H9 (cell line): ENCODE results near the gene TEX2. TPM values are rescaled to one million over a fixed set of nuclear protein-coding genes. Genes with fewer than 3 reads are reported as not detected.
A peak's percentile ranks its signal among the peaks of the same experiment; 100 is the strongest.
"Not testable (repeated sequence)": the region's sequence is repeated elsewhere in the genome, so short reads cannot be mapped to it uniquely, and the experiment has no call there.

ENCODE experiments used
- DNase-seq: peaks from one replicate; pipeline ENCODE4 v3.0.0-alpha.2; 2017
- H2AFZ ChIP-seq: one replicate; pipeline ENCODE4 v1.6.1; 2013; ENCODE audit warnings: mild to moderate bottlenecking, low read length, control low read depth, moderate library complexity
- H2AK5ac ChIP-seq: 2 replicates; pipeline ENCODE4 v1.6.1; 2013; ENCODE audit warnings: low read length, control low read depth, mixed read lengths; ENCODE audit not compliant: insufficient read length
- H2BK120ac ChIP-seq: one replicate; pipeline ENCODE4 v1.6.1; 2013; ENCODE audit warnings: low read depth, mild to moderate bottlenecking, low read length, control low read depth, inconsistent platforms; ENCODE audit not compliant: poor library complexity, severe bottlenecking
- H2BK12ac ChIP-seq: 2 replicates; pipeline ENCODE4 v1.6.1; 2013; ENCODE audit warnings: low read length, control low read depth, mixed read lengths, low read depth; ENCODE audit not compliant: insufficient read length
- H2BK15ac ChIP-seq: 2 replicates; pipeline ENCODE4 v1.6.1; 2013; ENCODE audit warnings: low read depth, low read length, control low read depth
- H2BK20ac ChIP-seq: one replicate; pipeline ENCODE4 v1.6.1; 2013; ENCODE audit warnings: low read depth, mild to moderate bottlenecking, low read length, control low read depth, inconsistent platforms; ENCODE audit not compliant: poor library complexity, severe bottlenecking
- H2BK5ac ChIP-seq: 2 replicates; pipeline ENCODE4 v1.6.1; 2013; ENCODE audit warnings: low read length, control low read depth, mixed read lengths; ENCODE audit not compliant: insufficient read length
- H3K14ac ChIP-seq: 2 replicates; pipeline ENCODE4 v1.6.1; 2013; ENCODE audit warnings: low read length, control low read depth; ENCODE audit not compliant: insufficient read depth
- H3K18ac ChIP-seq: 2 replicates; pipeline ENCODE4 v1.6.1; 2013; ENCODE audit warnings: low read depth, mild to moderate bottlenecking, mixed read lengths, low read length, control low read depth; ENCODE audit not compliant: insufficient read length
- H3K23ac ChIP-seq: 2 replicates; pipeline ENCODE4 v1.6.1; 2013; ENCODE audit warnings: low read length, control low read depth, mixed read lengths, low read depth; ENCODE audit not compliant: insufficient read length
- H3K23me2 ChIP-seq: 2 replicates; pipeline ENCODE4 v1.6.1; 2013; ENCODE audit warnings: low read depth, mild to moderate bottlenecking, mixed read lengths, low read length, control low read depth; ENCODE audit not compliant: insufficient read length, poor library complexity, severe bottlenecking
- H3K27ac ChIP-seq: 2 replicates; pipeline ENCODE4 v1.5.1; 2013; ENCODE audit warnings: low read length, control low read depth, mixed read lengths, low read depth; ENCODE audit not compliant: insufficient read length
- H3K27me3 ChIP-seq: 2 replicates; pipeline ENCODE4 v1.6.1; 2013; ENCODE audit warnings: low read length, control low read depth, inconsistent platforms; ENCODE audit not compliant: insufficient read depth
- H3K4ac ChIP-seq: 2 replicates; pipeline ENCODE4 v1.6.1; 2013; ENCODE audit warnings: low read depth, mild to moderate bottlenecking, control low read depth, inconsistent platforms, low read length, moderate library complexity
- H3K4me1 ChIP-seq: 2 replicates; pipeline ENCODE4 v1.6.1; 2013; ENCODE audit warnings: low read length, control low read depth, inconsistent platforms; ENCODE audit not compliant: insufficient read depth
- H3K4me2 ChIP-seq: 2 replicates; pipeline ENCODE4 v1.6.1; 2013; ENCODE audit warnings: low read length, control low read depth, mixed read lengths; ENCODE audit not compliant: insufficient read length, insufficient read depth
- H3K56ac ChIP-seq: 2 replicates; pipeline ENCODE4 v1.6.1; 2013; ENCODE audit warnings: low read depth, mild to moderate bottlenecking, mixed read lengths, low read length, control low read depth; ENCODE audit not compliant: insufficient read length
- H3K79me1 ChIP-seq: 2 replicates; pipeline ENCODE4 v1.6.1; 2013; ENCODE audit warnings: low read depth, mild to moderate bottlenecking, moderate library complexity, low read length, control low read depth, inconsistent platforms; ENCODE audit not compliant: insufficient read depth, poor library complexity, severe bottlenecking
- H3K79me2 ChIP-seq: 2 replicates; pipeline ENCODE4 v1.6.1; 2013; ENCODE audit warnings: low read length, control low read depth, inconsistent platforms; ENCODE audit not compliant: insufficient read depth
- H3K9ac ChIP-seq: 2 replicates; pipeline ENCODE4 v1.6.1; 2013; ENCODE audit warnings: low read length, control low read depth, mixed read lengths; ENCODE audit not compliant: insufficient read length; ENCODE audit errors: extremely low read depth
- H3K9me3 ChIP-seq: one replicate; pipeline ENCODE4 v1.6.1; 2013; ENCODE audit warnings: low read depth, low read length, inconsistent platforms; ENCODE audit not compliant: control insufficient read depth
- H3T11ph ChIP-seq: one replicate; pipeline ENCODE4 v1.6.1; 2013; ENCODE audit warnings: mild to moderate bottlenecking, low read length, control low read depth, inconsistent platforms
- H4K20me1 ChIP-seq: one replicate; pipeline ENCODE4 v1.6.1; 2013; ENCODE audit not compliant: control insufficient read depth, insufficient read length, insufficient read depth
- H4K5ac ChIP-seq: 2 replicates; pipeline ENCODE4 v1.6.1; 2013; ENCODE audit warnings: low read depth, mild to moderate bottlenecking, mixed read lengths, low read length, control low read depth; ENCODE audit not compliant: insufficient read length
- H4K8ac ChIP-seq: replicated peaks from 2 replicates; pipeline ENCODE4 v1.6.1; 2013; ENCODE audit warnings: low read length, control low read depth, mixed read lengths, low read depth; ENCODE audit not compliant: insufficient read length
- H4K91ac ChIP-seq: 2 replicates; pipeline ENCODE4 v1.6.1; 2013; ENCODE audit warnings: low read depth, mild to moderate bottlenecking, moderate library complexity, mixed read lengths, low read length, control low read depth; ENCODE audit not compliant: insufficient read length
- H3K27ac Mint-ChIP-seq, 3 experiments: 2 replicates in 2 of 3; 3 replicates in 1 of 3; pipeline ENCODE4 v1.8.0; 2020 to 2021; ENCODE audit warnings: mixed read lengths in 3 of 3, mild to moderate bottlenecking in 1 of 3, moderate library complexity in 1 of 3
- H3K27me3 Mint-ChIP-seq: 2 replicates; pipeline ENCODE4 v1.8.0; 2021; ENCODE audit warnings: low read depth, mild to moderate bottlenecking, moderate library complexity, mixed read lengths
- H3K36me3 Mint-ChIP-seq, 3 experiments: 2 replicates in 2 of 3; 3 replicates in 1 of 3; pipeline ENCODE4 v1.8.0; 2020 to 2021; ENCODE audit warnings: low read depth in 3 of 3, mixed read lengths in 3 of 3; ENCODE audit not compliant: insufficient read depth in 1 of 3
- H3K4me1 Mint-ChIP-seq, 2 experiments: 2 replicates each; pipeline ENCODE4 v1.8.0; 2020; ENCODE audit warnings: mixed read lengths in 2 of 2
- H3K4me3 Mint-ChIP-seq, 2 experiments: 2 replicates in 1 of 2; 3 replicates in 1 of 2; pipeline ENCODE4 v1.8.0; 2020 to 2021; ENCODE audit warnings: mild to moderate bottlenecking in 2 of 2, mixed read lengths in 2 of 2, moderate library complexity in 1 of 2
- H3K9me3 Mint-ChIP-seq, 2 experiments: 2 replicates in 1 of 2; 3 replicates in 1 of 2; pipeline ENCODE4 v1.8.0; 2020; ENCODE audit warnings: mild to moderate bottlenecking in 2 of 2, mixed read lengths in 2 of 2, moderate library complexity in 1 of 2
- CTCF ChIP-seq: fragments of 200-600 bp; sonication (generic); conservative IDR thresholded peaks from 3 replicates; pipeline ENCODE4 v1.8.0; 2021; ENCODE audit warnings: antibody characterized with exemption, mild to moderate bottlenecking
- WGBS: extraction: QIAGEN DNeasy Blood & Tissue Kit; methylation state at CpG from one replicate; pipeline ENCODE4 v1.1.7; 2013; ENCODE audit warnings: missing lambda C conversion rate, low lambda C conversion rate, mixed read lengths; ENCODE audit not compliant: insufficient read length; ENCODE audit errors: extremely low coverage; 5-methylcytosine and 5-hydroxymethylcytosine counted together
- total RNA-seq: library from RNA; stranded (reverse); gene quantifications from 2 replicates; pipeline ENCODE4 v1.2.1, GENCODE V29; 2021

TEX2 gene
- total RNA-seq, 1 experiment from 2014 or later: 12.2 TPM

GRCh38 chr17:64186171-64187092, 76.6 kb downstream of the TEX2 start:
- no peak overlapping the region for H3K9ac ChIP-seq
- no peak overlapping the region for H3T11ph ChIP-seq
- TF ChIP-seq CTCF: no peak
- no peak overlapping the region for H2BK12ac ChIP-seq
- no peaks in the 10 kb centered on the region for H3K4me1 Mint-ChIP-seq
- H3K27ac ChIP-seq: no peak overlapping the region
- H3K4me3 Mint-ChIP-seq: no peak overlapping the region
- H3K9me3 Mint-ChIP-seq: no peaks in the 10 kb centered on the region; a peak in 1 of 5 replicates
- no peaks in the 10 kb centered on the region for H3K27me3 Mint-ChIP-seq
- no peaks in the 10 kb centered on the region for H3K27me3 ChIP-seq
- H3K79me2 ChIP-seq: no peaks in the 10 kb centered on the region
- H2BK15ac ChIP-seq: no peak overlapping the region
- no peak overlapping the region for H2AFZ ChIP-seq
- no peaks in the 10 kb centered on the region for H3K4me1 ChIP-seq
- no peak for DNase-seq
- peak overlapping the region in 1 of 3 experiments; percentile 39; a peak in 2 of 7 replicates for H3K27ac Mint-ChIP-seq
- no peak overlapping the region for H2AK5ac ChIP-seq
- H3K23ac ChIP-seq: no peak overlapping the region
- H4K8ac ChIP-seq: no peak overlapping the region
- no peaks in the 10 kb centered on the region for H3K79me1 ChIP-seq
- no peak overlapping the region for H3K4ac ChIP-seq
- H3K14ac ChIP-seq: no peak overlapping the region
- peaks cover 2 to 12% (median 10%) of the 10 kb centered on the region in 3 experiments; a peak in 2 of 7 replicates for H3K36me3 Mint-ChIP-seq
- H3K18ac ChIP-seq: no peak overlapping the region
- no CpG with 5 or more reads among the region's 12 CpGs for WGBS
- no peak overlapping the region for H3K56ac ChIP-seq
- H2BK5ac ChIP-seq: no peak overlapping the region
- no peak overlapping the region for H2BK20ac ChIP-seq
- no peaks in the 10 kb centered on the region for H4K20me1 ChIP-seq
- no peaks in the 10 kb centered on the region for H3K9me3 ChIP-seq
- no peak overlapping the region for H3K4me2 ChIP-seq
- no peak overlapping the region for H4K5ac ChIP-seq
- H4K91ac ChIP-seq: no peak overlapping the region
- no peak overlapping the region for H2BK120ac ChIP-seq
- H3K23me2 ChIP-seq: no peaks in the 10 kb centered on the region

DNA sequence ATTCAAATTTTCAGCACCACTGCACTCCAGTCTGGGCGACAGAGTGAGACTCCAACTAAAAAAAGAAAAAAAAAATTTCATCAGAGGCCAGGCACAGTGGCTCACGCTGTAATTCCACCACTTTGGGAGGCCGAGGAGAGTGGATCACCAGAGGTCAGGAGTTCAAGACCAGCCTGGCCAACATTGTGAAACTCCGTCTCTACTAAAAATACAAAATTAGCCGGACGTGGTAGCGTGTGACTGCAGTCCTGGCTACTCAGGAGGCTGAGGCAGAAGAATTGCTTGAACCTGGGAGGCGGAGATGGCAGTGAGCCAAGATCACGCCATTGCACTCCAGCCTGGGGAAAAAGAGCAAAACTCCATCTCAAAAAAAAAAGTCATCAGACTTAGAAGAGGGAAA, 77.5 kb downstream of the TEX2 start:
- not testable (repeated sequence) for H3K4me2 ChIP-seq, H3T11ph ChIP-seq, H3K23me2 ChIP-seq, H3K27me3 ChIP-seq, H3K4me1 Mint-ChIP-seq, H2AFZ ChIP-seq, H2AK5ac ChIP-seq, H2BK15ac ChIP-seq, H3K9ac ChIP-seq, H4K8ac ChIP-seq, H4K91ac ChIP-seq, H3K4me1 ChIP-seq, H2BK120ac ChIP-seq, H4K5ac ChIP-seq, DNase-seq, H2BK5ac ChIP-seq, H3K9me3 Mint-ChIP-seq, H3K79me2 ChIP-seq, H3K18ac ChIP-seq, H3K56ac ChIP-seq, H3K27ac ChIP-seq, H3K79me1 ChIP-seq, H3K4ac ChIP-seq, H3K9me3 ChIP-seq, H3K4me3 Mint-ChIP-seq, H3K14ac ChIP-seq, H3K23ac ChIP-seq, H2BK12ac ChIP-seq, H2BK20ac ChIP-seq, H4K20me1 ChIP-seq, H3K27me3 Mint-ChIP-seq
- Mint-ChIP-seq H3K27ac (peak overlapping the region in 2 of 3 experiments; percentile 31 to 43; a peak in 2 of 7 replicates), H3K36me3 (peaks cover 2 to 12% (median 9%) of the 10 kb centered on the region in 3 experiments; a peak in 2 of 7 replicates)
- WGBS: no CpG with 5 or more reads among the region's 9 CpGs
